ENCODE measurements around the gene PPP2R5C.
"Not testable (repeated sequence)": the region's sequence is repeated elsewhere in the genome, so short reads cannot be mapped to it uniquely, and the experiment has no call there.

Gene PPP2R5C

GRCh38 chr14:101727611-101728366 lies 33.7 kb upstream of the PPP2R5C start:
- peak in 3 of 4 experiments; percentile 35 to 52 (median 38) for DNase-seq

DNA sequence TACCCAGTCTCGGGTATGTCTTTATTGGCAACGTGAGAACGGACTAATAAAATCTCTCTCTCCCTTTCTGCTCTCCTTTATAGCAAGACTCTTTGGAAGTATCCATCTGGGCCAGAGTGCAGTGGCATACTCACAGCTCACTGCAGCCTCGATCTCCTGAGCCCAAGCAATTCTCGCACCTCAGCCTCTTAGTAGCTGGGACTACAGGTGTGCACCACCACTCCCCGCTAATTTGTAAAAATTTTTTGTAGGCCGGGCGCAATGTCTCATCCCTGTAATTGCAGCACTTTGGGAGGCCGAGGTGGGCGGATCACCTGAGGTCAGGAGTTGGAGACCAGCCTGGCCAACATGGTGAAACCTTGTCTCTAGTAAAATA lies 33.2 kb upstream of the PPP2R5C start:
- no peak for DNase-seq

DNA sequence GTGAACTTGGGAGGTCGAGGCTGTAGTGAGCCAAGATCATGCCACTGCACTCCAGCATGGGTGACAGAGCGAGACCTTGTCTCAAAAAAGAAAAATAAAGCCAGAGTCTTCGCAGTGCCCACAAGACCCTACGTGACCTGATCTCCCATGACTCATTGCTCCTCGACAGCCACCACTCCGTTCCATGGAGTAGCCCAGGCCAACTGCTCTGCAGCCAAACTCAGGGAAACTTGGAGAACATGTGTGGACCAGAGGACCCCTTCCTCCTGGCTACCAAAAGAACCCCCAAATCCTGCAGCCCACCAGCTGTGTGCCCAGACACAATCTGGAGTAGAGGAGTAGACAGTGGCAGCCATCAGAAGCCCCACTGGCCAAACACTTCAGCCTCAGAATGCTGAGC lies 32.1 kb upstream of the PPP2R5C start:
- DNase-seq = no peak

- not testable (repeated sequence) for DNase-seq
These were observed 31.4 kb upstream of the PPP2R5C start for GRCh38 chr14:101730157-101730556.

DNA sequence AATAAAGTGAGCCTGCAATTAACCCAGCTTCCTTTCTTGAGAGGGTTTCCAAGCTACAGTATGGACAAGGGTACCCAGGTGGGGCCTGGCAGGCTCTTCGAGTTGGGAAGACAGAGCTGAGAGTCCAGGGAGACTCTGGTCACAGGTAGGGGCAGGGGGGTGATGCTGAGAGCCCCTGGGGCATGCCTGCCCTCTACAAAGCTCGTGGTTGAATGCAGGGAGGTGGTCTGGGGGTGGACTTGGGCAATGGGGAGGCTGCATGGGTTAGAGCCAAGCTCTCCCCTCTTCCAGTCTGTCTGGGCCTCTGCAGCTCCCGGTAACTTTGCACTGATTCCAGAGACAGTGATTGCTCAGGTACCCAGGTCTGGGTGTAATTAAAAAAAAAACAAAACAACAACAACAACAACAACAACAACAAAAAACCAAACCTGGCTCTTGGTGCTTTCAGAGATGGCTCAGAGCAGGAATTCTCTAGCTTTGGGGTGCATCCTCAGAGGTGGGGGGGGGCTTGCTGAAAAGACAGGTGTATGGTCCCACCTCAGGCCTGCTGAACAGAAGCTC lies 30.8 kb upstream of the PPP2R5C start:
- DNase-seq = no peak

GRCh38 chr14:101731187-101732080 lies 30.1 kb upstream of the PPP2R5C start:
- DNase-seq = peak; percentile 89 to 97 (median 94)

DNA sequence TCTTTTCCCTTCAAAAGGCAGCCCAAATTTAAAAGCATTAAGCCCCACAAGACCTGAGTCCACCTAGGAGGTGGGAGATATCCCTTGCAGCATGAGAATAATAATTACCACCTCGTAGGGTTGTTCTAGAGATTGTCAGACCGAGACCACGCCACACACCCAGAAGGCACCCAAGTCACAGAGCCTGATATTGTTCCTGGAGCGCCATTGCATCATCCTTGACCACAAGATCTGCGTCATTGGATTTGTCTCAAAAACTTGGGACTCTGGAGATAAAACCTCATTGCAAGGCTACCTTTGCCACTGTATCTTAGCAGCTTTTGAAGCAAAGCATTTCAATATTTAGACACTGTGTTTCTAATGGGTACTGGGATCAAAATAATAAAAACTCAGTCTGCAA lies 29.4 kb upstream of the PPP2R5C start:
- peak; percentile 63 to 74 (median 66) for DNase-seq

- DNase-seq = peak; percentile 48 to 66 (median 58)
These were observed 28.3 kb upstream of the PPP2R5C start for GRCh38 chr14:101733211-101733610.

DNA sequence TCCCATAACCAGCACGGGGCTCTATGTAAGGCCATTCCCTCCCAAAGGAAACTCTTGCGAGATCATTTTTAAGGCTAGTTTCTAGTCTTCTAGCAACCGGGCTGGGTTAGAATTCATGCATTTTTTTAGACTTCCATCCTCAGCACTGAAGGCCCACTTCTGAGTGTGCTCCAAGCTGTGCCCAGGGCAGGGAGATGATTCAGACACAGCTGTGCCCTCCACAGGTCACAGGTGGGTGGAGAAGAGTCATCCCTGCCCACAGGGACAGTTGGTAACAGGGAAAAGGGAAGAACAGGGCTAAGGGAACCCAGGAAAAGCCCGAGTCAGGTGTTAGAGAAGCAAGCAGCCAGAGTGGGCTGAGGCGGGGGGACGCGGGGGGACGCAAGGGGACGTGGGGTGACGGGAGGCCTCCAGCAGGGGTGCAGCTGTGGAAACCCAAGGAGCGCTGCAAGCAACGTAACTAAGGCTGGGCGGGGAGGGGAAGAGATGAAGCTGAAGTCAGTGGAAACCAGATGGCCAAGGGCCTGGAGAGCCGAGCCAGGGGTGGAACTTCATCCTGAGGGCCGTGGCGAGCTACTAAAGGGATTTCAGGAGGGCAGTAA lies 27.2 kb upstream of the PPP2R5C start:
- DNase-seq = peak; percentile 53 to 84 (median 78)

- no peak for DNase-seq
These were observed 26.1 kb upstream of the PPP2R5C start for GRCh38 chr14:101735453-101735852.

DNA sequence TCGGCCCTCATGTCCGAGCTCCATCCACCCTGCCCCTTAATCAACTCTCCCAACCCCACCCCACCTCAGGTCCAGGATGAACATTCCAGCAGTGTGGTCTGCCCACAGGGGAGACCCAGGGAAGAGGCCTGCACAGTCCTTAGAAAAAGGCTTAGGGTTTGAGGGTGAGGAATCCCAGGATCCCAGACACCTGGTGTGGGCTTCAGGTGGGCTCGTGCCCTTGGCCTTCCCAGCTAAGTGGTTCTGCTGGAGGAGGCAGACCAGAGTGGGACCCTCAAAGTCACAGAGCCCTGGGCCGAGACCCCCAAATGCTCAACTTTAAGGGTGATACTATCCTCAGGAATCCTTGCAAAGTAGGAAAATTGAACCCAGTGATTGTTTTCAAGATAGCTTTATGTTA lies 25.4 kb upstream of the PPP2R5C start:
- no peak for DNase-seq

GRCh38 chr14:101736585-101736984 lies 24.9 kb upstream of the PPP2R5C start:
- DNase-seq = no peak

- DNase-seq = peak; percentile 41 to 67 (median 55)
These were observed 23.8 kb upstream of the PPP2R5C start for GRCh38 chr14:101737414-101738339.

DNA sequence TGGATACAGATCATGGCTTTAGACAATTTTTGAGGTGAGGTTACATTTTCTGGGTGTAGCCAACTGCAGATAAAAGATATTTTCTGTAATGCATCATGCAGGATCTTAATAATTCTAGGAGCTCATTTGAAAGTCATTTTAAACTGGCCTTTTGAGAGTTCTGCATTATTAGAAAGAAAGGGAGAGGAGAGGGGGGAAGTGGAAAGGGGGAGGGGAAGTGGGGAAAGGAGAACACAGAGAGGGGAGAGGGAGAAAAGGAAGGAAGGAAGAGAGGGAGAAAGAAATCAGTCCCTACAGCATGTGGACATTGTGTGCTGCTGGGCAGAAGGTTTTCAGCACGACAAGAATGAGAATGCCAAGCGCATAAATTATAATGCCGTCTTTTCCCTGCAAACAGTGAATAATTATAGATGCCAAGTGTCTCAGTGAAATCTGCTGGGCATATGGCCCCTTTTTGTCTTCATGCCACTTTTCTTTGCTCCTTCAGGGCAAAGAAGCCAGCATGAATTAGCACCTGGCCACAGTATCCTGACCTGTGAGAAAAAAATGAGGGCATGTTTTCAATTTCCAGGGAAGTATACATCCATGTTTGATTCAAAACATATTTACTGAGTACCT lies 22.7 kb upstream of the PPP2R5C start:
- DNase-seq = no peak

DNA sequence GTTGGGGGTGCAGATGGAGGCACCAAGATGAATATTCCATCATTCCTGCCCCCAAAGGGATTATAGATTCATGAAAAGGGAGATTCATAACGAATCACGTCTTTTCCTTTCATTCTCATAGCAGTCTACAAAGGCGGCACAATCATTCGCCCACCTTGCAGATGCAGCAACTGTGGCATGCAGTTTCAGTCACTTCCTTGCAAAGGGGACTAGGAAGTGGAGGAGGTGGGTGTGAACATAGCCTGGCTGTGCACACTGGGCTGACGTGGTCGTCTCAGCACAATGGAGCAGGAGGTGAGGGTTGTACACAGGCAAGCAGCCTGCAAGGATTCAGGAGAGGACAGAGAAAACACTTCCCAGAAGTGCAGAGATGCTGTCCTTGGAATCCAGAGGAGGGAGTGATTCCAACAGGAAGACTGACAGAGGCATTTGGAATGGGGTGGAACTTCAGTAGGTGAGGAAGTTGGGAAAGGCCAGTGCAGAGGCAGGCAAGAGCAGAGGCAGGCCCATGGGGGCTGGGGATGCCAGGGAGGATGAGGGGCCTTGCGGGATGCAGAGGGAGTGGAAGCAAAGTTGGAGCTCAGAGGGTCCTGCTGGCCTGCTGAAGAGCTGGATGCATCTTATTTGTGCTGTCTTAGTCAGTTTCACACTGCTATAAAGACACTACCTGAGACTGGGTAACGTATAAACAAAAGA lies 21.9 kb upstream of the PPP2R5C start:
- DNase-seq = peak in 3 of 4 experiments; percentile 41 to 49 (median 48)

- DNase-seq = no peak
These were observed 20.5 kb upstream of the PPP2R5C start for GRCh38 chr14:101740981-101741380.

GRCh38 chr14:101743701-101744100 lies 17.8 kb upstream of the PPP2R5C start:
- no peak for DNase-seq

DNA sequence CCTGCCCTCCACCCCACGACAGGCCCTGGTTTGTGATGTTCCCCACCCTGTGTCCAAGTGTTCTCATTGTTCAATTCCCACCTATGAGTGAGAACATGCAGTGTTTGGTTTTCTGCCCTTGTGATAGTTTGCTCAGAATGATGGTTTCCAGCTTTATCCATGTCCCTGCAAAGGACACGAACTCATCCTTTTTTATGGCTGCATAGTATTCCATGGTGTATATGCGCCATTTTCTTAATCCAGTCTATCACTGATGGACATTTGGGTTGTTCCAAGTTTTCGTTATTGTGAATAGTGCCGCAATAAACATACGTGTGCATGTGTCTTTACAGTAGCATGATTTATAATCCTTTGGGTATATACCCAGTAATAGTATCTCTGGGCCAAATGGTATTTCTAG lies 17.1 kb upstream of the PPP2R5C start:
- not testable (repeated sequence) for DNase-seq

GRCh38 chr14:101749756-101750155 lies 11.8 kb upstream of the PPP2R5C start:
- not testable (repeated sequence) for DNase-seq

GRCh38 chr14:101754893-101755292 lies 6.6 kb upstream of the PPP2R5C start:
- DNase-seq = no peak
